ENCODE data around the gene LLGL2. TPM values are rescaled to one million over a fixed set of nuclear protein-coding genes. Genes with fewer than 3 reads are reported as not detected.

Gene LLGL2
- polyA plus RNA-seq, 1 donor, result 13.5 TPM

DNA sequence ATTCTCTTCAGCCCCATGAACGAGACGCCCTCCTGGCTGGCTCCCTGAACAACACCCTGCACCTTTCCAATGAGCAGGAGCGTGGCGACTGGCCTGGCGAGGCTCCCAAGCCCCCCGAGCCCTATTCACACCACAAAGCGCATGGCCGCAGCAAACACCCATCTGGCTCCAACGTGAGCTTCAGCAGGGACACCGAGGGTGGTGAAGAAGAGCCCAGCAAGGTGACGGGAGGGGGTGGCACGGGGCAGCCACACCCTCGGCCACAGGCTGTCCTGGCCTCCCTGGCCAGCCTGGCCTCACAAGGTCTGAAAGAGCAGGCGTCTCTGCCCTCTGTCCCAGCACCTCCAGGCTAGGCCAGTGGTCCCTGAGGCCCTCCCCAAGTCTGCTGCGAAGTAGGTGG, 33.8 kb upstream of the LLGL2 start:
- DNase-seq, result no peak

- no peak for DNase-seq
These were observed 32.8 kb upstream of the LLGL2 start for GRCh38 chr17:75492555-75493168.

DNA sequence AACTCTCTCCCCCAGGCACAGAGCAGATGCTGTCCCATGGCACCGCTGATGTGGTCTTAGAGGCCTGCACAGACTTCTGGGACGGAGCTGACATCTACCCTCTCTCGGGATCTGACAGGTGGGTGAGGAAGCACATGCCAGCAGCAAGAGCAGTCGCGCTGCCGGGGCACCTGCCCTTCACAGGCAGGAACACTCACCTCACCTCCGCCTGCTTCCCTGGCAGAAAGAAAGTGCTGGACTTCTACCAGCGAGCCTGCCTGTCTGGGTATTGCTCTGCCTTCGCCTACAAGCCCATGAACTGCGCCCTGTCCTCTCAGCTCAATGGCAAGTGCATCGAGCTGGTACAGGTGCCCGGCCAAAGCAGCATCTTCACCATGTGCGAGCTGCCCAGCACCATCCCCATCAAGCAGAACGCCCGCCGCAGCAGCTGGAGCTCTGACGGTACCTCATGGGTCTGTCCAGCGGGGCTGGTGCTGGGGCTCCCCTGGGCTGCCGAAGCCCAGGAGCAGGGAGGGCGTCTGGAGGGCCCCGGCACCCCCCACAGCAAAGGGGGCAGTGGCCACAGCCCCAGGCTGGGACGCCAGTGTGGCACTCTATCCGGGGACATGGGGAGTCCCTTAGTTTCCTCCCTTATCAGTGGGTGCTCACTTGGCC, 31.9 kb upstream of the LLGL2 start:
- no peak for DNase-seq

DNA sequence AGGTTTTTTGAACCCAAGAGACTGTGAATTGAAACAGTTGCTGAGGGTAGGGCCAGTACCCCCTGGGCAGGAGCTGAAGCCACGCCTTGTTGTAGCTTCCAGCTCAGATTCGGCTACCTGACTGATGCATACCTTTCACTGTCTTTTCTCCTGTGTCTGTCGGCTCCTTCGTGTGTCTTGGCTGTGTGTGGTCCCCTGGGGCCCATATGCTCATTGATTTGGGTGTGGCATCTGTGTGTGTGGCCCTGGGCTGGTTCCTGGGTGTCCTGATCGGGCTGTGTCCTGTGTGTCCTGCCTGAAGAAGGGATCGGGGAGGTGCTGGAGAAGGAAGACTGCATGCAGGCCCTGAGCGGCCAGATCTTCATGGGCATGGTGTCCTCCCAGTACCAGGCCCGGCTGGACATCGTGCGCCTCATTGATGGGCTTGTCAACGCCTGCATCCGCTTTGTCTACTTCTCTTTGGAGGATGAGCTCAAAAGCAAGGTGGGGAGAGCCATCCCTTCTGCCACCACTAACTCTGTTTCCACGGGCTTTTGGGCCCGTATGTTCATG, 31.1 kb upstream of the LLGL2 start:
- no peak for DNase-seq

- DNase-seq, result no peak
These were observed 29.5 kb upstream of the LLGL2 start for GRCh38 chr17:75496005-75496404.

DNA sequence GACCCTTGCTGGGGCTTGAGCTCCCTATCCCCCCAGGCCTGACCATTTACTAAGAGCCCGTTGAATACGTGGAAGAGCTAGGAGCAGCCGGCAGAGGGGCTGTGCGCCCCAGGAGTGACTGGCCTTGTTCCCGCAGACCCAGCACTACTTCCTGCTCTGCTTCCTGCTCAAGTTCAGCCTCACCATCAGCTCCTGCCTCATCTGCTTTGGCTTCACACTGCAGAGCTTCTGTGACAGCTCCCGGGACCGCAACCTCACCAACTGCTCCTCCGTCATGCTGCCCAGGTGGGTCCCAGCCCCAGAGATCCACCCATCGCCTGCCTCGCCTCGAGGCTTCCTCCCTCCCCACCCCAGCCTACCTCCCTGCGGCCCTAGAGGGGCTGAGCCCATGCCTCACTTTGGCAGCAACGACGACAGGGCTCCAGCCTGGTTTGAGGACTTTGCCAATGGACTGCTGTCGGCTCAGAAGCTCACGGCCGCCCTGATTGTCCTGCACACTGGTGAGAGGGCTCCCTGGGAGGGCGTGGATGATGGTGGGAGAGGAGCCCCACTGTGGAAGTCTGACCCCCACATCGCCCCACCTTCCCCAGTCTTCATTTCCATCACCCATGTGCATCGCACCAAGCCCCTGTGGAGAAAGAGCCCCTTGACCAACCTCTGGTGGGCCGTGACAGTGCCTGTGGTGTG, 27.3 kb upstream of the LLGL2 start:
- DNase-seq, result no peak

DNA sequence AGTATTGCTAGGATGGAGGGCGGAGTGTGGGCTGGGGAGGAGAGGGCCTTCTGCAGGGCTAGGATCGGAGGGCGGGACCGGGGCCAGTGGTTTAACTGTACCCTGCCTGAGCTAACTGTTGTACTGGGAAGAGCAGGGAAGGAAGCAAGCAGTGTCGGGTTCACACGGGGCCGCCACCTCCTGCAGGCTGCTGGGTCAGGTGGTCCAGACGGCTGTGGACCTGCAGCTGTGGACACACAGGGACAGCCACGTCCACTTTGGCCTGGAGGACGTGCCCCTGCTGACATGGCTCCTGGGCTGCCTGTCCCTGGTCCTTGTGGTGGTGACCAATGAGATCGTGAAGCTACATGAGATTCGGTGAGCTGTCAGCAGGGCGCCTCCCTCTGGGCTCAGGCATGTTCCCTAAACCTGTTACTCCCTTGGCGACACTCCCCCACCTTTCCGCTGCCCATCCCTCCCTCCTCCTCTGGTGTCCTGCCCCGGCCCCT, 26.7 kb upstream of the LLGL2 start:
- DNase-seq, result no peak

- DNase-seq, result no peak
These were observed 26.0 kb upstream of the LLGL2 start for GRCh38 chr17:75499313-75500022.

DNA sequence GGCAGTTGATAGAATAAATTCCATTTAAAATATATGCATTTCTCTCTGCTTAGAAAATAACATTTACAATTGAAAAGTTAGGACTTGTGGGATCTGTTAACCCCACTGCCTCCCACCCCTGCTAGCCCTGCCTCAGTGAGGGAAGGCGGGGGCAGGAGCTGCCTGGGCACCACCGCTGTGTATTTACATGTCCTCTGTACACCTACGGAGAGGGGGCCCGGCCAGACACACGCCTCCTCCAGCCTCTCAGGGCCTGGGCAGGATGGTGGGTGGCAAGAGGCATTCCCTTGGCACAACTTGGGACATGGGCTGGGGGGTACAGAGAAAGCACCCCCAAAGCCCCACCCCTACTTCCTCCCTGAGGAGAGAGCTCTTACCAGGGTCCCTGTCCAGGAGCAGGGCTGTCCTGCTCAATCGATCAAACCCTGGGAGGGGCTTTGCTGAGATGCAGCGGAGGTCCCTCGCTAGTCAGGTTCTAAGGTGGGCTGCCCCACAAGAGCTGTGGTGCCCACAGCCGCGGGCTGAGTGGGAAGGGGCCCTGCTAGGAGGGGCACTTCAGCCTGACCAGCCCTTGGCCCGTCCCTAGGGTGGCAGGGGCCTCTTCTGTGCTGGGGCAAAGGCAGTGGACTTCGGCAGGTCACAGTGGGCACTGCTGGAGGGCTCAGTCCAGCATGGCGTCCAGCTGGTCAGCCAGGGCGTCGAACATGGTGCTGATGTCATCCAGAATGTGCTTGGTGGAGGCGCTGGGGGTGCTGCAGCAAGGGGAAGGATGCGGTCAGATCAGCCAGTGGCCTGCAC, 24.9 kb upstream of the LLGL2 start:
- no peak for DNase-seq

GRCh38 chr17:75501378-75502071, 24.0 kb upstream of the LLGL2 start:
- no peak for DNase-seq

DNA sequence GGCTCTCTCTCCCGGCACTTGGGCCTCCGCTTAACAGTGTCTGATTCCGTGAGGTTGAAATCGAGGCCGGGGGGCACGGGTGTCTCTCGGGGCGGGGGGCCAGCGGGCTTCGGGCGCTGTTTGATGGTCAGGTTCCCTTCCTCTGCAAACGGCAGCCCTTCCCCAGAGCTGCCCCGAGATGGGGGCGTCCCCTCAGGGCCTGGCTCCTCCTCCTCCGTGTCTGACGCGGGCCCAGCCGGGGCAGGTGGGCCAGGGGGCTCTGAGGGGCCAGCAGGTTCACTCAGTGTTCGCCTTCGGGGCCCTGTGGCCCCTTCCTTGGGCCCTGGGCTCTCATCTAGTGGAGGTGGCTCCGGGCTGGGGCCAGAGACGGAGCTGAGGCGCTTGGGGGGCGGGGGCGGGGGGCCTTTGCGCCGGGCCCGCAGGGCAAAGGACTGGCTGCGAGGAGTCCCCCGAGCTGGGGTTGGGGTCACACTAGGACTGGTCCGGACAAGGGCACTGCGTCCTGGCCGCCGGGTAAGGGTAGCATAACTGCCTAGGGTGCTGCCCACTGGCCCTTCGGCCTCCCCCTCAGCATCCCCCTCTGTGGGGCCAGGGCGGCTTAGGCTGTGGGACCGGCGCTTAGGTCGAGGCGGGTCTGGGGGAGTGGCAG, 23.3 kb upstream of the LLGL2 start:
- DNase-seq, result no peak

DNA sequence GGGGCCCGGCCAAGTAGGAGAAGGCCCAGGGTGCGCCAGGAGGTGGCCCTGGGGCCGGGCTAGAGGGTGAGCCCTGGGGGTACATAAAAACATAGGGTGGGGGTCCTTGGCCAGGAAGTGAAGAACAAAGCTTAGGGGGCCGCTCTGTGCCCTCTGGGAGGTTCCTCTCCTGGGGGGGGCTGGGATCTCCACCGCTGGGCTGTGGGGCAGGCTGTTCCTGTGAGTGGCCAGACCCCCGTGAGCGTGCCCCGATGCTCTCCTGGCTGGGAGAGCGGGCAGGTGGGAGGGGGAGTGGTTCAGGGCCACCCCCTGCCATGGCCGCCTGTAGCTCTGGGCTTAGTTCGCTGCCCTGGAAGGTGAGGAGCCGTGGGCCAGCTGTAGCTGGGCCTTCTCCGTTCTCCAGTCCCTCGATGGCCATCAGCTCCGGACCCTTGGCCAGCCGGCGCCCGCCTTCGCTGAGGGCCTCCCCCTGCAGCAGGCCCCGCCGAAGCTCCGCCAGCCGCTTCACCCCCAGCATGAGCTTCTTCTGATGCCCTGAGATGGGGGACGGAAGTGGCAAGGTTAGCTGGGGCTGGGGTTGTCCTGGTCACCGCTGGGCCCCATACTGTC, 22.7 kb upstream of the LLGL2 start:
- no peak for DNase-seq

- DNase-seq, result no peak
These were observed 22.1 kb upstream of the LLGL2 start for GRCh38 chr17:75503337-75503950.

GRCh38 chr17:75503976-75504346, 21.5 kb upstream of the LLGL2 start:
- DNase-seq, result no peak

DNA sequence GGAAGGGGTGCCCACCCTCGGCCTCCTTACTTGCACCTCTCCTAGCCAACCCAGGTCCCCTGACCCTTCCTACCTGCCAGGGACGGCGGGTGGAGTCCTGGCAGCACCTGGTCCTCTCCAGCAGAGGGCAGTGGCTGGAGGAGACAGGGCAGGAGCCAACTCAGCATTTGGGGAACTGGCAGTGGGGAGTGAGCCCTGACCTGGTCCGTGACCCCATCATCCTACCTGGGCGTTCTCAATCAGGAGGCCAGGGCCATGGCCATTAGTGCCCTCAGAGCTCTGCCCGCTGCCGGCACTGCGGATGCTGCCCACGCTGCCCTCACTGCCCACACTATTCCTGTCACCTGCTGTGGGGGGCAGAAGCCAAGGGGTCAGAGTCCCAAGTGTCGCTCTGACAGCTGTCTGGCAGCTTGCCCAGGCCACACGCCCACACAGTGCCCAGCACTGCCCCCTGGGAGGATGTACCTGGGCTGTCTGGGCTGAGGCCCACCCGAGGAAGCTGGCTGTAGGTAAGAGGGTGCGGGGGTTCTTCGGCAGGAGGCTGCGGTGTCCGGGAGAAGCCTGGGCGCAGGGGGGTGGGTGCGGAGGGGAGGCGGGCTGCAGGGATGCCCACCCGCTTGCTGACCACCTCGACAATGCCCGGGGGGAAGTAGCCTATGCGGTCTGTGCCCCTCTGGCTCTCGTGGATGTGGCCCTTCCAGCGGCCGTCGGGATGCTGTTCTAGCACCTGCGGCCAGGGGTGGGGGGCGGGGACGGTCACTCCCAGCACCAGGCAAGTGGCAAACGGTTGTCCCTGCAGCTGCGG, 20.9 kb upstream of the LLGL2 start:
- no peak for DNase-seq

- no peak for DNase-seq
These were observed 20.4 kb upstream of the LLGL2 start for GRCh38 chr17:75505152-75505409.

DNA sequence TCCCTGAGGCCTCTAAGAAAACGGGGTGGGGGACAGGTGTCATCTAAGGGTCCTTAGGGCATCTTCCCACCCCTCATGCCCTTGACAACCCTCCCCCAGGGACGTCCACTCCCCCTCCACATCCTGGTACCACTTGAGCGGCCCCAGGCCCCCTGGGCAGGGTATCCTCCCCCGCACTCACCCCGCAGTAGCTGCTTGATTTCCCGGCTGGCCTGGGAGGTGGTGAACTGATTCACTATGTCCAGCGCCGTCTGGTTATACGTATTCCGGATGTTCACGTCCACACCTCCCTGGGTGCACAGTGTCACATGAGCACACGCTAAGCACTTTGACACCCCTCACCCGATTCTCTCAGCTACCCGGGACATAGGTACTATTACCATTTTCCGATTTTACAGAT, 19.9 kb upstream of the LLGL2 start:
- DNase-seq, result no peak

GRCh38 chr17:75506134-75506533, 19.4 kb upstream of the LLGL2 start:
- no peak for DNase-seq

DNA sequence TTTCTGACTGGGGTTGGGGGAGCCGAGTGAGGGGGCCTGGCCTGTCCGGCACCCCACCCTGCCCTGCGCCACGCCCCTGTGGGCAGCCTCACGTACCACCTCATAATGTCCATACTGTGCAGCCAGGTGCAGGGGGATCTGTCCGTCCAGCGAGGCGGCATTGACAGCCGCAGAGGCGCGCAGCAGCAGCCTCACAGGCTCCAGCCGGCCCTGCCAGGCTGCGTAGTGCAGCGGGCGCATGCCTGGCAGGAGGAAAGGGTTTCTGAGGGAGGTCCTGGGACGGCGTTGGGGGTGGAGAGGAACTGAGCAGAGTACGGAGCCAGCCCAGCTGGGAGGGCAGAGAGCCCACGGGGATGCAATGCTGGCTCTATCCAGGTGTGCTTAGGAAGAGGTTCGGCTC, 18.6 kb upstream of the LLGL2 start:
- no peak for DNase-seq

All from hindlimb muscle (tissue), 1 donor.